HG03460 (cell line): ENCODE results near the gene KLK5.
"Not testable (repeated sequence)": the region's sequence is repeated elsewhere in the genome, so short reads cannot be mapped to it uniquely, and the experiment has no call there.

Source experiments
- ATAC-seq: cut with Tn5 transposase; IDR thresholded peaks from one replicate; pipeline ENCODE4 v1.9.1; 2021; ENCODE audit not compliant: unreplicated experiment

Gene KLK5

GRCh38 chr19:50924586-50924985 is 28.3 kb downstream of the KLK5 start:
- ATAC-seq: no peak

- no peak for ATAC-seq
Observed at GRCh38 chr19:50922317-50922853, 30.5 kb downstream of the KLK5 start.

- no peak for ATAC-seq
Observed at GRCh38 chr19:50921426-50922316, 31.2 kb downstream of the KLK5 start.

DNA sequence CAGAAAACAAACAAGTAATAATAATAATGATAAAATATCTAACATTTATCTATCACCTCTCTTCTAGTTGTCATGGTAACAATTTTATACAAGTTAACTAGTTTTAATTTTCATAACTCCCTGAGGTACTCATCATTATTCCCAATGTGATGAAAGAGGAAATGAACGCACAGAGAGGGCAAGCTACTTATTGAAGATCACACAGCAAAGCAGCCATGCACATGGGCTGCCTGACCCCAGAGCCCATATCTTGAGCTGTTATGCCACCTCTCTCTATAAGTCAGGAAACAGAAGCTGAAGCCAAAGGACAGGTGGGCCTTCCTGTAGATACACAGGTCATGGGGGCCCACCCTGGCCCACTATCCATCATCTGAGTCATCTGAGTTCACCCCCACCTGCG is 36.8 kb downstream of the KLK5 start:
- ATAC-seq: no peak

- no peak for ATAC-seq
Observed at GRCh38 chr19:50912727-50913716, 39.8 kb downstream of the KLK5 start.

DNA sequence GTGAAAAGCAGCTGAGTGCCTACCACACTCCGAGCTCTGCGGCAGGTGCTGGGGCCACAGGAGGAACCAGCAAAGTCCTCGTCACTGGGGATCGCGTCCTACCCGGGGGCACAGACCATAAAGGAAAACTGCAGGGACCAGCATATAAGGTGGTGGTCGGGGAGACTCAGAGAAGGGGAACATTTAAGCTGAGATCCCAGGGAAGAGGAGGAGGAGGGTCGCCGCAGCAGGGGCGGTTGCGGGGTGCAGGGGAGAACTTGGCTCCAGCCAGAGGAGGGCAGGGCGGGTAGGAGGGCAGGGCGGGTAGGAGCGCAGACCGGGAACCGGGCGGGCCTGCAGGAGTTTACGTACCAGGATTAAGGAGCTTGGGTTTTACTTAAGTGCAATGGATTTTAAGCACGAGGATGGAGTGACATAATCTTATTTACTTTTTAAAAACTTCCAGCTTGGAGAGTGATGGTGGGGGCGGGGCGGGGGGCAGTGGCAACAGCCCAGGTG is 40.7 kb downstream of the KLK5 start:
- no peak for ATAC-seq

- ATAC-seq: no peak
Observed at GRCh38 chr19:50911206-50912101, 41.4 kb downstream of the KLK5 start, which contains the start of gene KLK4. Gene KLK4 (minus strand): TSS chr19:50911395. CDS start chr19:50910738, 657 bp downstream.

DNA sequence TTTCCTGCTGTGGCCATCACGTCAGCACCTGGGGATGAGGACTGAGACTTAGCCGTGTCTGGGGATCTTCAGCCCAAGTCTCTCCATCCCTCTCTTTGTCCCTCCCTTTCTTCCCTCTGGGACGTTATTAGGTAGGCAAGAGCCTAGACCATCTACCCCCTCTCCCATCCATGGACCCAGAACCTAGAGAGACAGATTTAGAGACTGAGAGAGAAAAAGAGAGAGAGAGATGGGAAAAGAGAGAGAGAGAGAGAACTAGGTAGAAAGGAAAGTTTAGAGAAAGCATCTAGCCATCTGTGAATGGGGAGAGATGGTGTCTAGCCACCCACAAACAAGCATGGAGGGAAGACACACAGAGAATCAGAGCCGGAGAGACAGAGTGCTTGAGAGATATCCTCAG is 42.1 kb downstream of the KLK5 start:
- no peak for ATAC-seq

DNA sequence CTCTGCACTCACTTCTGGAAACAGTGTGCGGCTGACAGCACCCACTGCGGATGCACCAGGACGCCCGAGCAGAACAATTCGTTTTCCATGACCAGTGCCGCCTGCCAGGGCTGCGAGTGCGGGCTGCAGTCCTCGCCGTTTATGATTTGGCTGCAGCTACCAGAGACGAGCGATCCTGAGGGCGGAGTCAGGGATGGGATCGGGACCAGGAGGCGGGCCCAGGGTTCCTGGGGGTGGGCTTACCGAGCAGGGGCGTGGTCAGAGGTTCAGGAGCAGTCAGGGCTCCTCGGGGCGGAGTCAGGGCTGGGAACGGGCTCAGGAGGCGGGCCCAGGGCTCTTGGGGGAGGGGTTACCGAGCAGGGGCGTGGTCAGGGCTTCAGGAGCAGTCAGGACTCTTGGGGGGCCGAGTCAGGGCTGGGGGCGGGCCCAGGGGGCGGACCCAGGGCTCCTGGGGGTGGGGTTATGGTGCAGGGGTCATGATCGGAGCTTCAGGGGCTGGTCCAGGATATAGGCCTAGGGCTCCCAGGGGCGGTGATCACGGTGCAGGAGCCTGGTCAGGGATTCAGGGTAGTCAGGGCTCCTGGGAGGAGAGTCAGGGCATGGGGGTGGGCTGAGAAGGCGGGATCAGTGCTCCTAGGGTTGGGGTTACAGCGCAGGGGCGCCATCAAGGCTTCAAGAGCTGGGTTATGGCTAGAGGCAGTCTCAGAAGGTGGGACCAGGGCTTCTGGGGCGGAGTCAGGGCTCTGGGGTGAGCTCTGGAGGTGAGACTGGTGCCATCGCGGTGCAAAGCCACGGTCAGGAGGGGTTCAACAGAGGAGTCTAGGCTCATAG is 43.4 kb downstream of the KLK5 start:
- no peak for ATAC-seq

GRCh38 chr19:50908336-50908735 is 44.5 kb downstream of the KLK5 start:
- ATAC-seq: no peak

GRCh38 chr19:50906217-50906616 is 46.6 kb downstream of the KLK5 start:
- no peak for ATAC-seq

DNA sequence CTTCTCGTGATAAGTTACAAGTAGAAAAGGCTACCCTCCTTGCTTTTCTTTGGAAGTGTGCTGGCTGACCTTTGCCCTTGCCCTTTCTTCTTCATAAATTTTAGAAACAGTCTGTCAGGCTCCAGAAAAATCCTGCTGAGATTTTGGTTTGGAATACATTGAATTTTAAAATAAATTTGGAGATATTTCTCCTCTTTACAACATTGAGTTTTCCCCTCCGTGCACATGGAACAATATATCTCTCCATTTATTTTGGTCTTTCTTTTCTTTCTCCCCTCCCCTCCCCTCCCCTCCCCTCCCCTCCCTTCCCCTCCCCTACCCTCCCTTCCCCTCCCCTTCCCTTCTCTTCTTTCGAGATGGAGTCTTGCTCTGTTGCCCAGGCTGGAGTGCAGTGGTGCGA is 50.2 kb downstream of the KLK5 start:
- no peak for ATAC-seq

- no peak for ATAC-seq
Observed at GRCh38 chr19:50899569-50899968, 53.3 kb downstream of the KLK5 start.

GRCh38 chr19:50898018-50898417 is 54.8 kb downstream of the KLK5 start:
- ATAC-seq: no peak

DNA sequence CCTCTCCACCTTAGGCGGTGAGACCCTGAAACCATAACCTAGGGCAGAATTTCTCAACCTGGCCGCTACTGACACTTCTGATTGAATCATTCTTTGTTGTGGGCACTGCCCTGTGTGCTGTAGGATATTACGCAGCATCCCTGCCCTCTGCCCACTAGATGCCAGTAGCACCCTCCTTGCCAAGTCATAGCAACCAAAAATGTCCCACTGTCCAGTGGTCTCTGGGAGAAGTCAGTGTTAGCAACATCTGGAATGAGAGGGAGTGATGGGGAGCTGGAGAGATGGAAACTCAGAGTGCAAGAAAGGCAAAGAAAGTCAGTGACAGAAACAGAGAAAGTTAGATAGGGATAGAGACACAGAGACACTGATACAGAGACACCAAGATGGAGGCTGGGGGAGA is 55.2 kb downstream of the KLK5 start:
- ATAC-seq: no peak

GRCh38 chr19:50897191-50897607 is 55.6 kb downstream of the KLK5 start:
- no peak for ATAC-seq

DNA sequence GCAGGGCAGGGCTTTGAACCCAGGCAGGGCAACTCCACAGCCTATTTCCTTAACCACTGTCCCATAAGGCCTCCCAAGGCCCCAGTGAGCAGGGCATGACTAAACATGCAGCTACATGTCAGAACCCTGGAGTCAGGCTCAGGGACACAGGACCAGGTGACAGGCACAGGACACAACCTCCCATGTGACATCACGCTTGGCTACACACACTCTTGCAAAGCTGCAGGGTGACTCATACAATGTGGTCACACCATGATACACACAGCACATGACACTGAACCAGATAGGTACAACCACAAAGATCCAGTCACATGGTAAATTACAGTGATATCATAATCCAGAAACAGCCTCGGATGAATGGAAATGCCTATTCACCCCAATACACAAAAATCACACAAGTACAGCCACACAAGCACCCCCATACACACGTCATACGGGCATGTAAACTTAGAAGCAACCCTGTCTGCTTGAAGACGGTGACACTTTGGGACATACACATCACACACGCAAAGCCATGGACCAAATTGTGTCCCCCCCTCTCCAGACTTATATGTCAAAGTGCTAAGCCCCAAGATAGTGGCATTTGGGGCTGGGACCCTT is 56.1 kb downstream of the KLK5 start:
- peak; percentile 82 for ATAC-seq

DNA sequence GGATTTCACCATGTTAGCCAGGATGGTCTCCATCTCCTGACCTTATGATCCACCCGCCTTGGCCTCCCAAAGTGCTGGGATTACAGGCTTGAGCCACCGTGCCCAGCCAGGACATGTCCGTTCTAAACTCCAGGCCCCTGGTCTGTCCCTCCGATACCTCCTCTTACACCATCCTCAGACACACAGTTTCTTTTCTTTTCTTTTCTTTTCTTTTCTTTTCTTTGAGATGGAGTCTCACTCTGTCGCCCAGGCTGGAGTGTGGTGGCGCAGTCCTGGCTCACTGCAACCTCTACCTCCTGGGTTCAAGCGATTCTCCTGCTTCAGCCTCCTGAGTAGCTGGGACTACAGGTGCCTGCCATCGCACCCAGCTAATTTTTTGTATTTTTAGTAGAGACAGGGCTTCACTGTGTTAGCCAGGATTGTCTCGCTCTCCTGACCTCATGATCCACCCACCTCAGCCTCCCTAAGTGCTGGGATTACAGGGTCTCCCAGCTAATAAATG is 56.7 kb downstream of the KLK5 start:
- not testable (repeated sequence) for ATAC-seq
